HG02798 (cell line): ENCODE measurements around the gene PLIN4.

Experiments used
- ATAC-seq: cut with Tn5 transposase; IDR thresholded peaks from one replicate; pipeline ENCODE4 v1.9.1; 2021; ENCODE audit warnings: mild to moderate bottlenecking; ENCODE audit not compliant: unreplicated experiment, poor library complexity

The PLIN4 gene

DNA sequence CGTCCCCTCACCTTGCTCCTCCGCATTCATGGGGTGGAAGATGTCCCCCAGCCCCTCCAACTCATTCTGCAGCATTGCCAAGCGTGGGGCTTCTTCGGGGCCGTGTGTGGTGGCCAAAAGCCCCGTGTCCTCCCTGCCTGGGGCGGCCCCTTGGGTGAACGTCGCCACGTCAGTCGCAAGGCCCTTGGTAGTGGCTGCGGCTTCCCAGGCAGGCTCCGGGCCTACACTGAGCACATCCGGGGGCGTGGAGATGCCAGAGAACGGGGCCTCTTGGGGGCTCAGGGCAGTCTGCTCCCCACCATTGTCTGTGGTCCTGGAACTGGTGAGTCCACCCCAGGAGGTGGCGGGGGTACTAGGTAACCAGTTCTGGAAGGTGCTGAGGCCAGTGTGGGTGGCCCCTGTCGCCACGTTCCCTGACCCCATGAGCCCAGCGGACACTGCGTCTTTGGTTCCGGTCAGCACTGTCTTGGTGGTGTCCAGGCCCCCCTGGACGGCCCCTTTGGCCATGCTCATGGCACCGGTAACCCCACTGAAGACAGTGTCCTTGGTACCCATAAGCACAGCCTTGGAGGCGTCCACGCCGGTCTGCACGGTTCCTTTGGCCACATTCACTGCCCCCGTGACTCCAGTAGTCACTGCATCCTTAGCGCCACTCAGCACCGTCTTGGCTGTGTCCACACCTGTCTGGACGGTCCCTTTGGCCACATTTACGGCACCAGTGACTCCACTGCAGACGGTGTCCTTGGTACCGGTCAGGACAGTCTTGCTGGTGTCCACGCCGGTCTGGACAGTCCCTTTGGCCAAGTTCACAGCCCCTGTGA lies 7.6 kb downstream of the PLIN4 start:
- ATAC-seq, result no peak

DNA sequence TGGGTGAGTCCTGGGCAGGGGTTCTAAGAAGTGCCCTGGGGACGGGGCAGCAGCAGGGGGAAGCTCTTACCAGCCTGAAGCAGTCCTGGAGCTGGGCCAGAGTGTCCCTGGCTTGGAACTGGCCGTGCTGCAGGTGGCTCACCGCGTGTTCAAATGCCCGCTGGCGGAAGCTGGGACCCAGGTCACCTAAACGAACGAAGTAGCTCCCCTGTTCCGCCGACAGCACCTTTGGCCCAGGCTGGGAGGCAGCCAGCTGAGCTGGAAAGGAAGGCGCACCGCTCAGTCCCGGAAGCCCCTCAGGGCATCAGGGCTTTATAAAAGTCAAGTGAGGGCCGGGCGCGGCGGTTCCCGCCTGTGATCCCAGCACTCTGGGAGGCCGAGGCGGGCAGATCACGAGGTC lies 9.6 kb downstream of the PLIN4 start:
- ATAC-seq, result no peak

DNA sequence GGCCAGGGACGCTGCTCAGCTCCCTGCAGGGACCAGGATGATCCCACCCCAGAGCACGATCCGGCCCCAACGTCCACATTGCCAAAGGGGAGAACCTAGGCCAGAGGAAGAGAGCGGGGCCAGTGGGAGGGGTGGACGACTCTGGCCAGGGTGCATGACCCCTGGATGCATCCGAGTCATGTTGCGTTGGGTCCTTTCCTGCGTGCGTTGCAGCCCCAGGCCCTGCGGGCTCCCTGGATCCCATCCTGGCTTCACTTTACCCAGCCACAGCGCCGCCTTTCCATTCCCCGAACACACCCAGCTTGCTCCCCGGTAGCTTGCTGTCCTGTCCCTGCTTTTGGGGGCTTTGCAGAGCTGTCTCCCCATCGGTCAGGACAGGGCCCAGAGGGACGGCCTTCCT lies 10.5 kb downstream of the PLIN4 start:
- no peak for ATAC-seq

DNA sequence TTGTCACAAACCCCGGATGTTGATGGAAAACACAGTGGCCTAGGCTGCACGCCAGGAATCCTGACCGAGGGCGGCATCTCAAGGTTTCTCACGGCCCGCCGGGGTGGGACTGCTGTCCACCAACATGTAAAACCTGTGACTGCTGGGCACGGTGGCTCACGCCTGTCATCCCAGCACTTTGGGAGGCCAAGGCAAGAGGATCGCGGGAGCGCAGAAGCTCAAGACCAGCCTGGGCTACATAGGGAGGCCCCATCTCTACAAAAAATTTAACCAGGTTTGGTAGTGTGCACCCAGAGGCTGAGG lies 11.2 kb downstream of the PLIN4 start:
- no peak for ATAC-seq

DNA sequence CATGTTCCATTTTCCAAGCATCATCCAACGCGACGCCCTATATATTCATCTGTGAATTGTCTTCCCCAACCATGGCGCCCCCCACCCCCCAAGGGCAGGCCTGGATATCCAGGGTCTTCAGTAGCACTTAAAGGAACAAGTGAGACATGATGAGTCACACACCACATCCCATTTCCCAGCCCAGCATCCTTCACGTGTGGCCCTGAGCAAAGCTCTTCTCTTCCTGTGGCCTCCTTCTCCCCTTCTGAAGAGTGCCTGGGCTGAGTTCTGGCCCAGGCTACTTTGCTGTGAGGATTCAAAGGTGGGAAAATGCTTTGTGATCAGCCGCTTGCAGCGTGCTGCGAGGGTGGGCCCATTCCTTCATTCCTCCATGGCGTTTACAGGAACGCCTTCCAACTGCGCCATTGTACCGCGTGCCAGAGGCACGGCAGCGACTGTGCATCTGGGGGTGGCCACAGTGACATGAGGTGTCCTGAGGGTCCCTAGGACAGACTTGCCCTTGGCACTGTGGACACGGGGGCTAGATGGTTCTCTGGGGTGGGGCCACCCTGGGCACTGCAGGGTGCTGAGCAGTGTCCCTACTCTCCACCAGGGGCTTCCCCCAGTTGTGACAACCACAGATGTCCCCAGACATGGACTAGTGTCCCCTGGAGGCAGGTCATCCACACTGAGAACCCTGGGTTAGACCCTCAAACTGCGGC lies 11.7 kb downstream of the PLIN4 start:
- ATAC-seq, result no peak

DNA sequence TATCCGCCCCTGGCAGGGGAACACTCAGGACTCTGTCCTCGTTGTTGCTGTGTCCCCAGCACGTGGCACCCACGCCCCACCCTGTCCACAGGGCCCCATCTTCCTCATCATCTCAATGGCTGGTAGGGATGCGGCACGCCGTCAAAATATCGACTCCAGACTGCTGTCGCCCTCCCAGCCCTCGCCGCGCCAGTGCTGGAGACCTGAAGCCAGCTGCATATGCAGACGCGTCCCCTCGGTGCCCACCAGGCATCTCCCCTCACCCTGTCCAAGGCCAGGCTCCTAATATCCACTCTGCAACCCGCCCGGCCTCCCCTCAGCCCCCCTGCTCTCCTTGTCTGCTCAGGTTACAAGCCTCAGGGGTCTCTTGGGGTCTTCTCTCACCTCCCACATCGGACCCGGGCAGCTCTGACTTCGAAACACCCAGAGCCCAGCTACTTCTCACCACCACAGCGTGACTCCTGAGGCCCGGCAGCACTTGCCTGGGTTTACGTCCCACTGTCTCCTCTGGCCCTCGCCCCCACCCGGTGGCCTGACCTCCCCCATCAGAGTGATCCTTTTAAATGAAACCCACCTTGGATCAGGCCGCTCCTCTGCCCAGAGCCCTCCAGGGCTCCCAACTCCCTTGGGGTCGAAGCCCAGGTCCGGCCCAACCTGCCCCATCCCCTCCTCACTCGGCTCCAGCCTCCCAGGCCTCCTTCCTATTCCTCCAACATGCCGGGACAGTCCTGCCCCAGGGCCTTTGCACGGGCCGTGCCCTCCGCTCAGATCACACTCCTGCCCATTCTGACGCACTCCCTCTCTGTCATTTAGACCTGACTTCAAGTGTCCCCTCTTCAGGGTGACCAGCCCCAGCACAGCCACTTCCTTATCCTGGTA lies 12.5 kb downstream of the PLIN4 start:
- no peak for ATAC-seq

DNA sequence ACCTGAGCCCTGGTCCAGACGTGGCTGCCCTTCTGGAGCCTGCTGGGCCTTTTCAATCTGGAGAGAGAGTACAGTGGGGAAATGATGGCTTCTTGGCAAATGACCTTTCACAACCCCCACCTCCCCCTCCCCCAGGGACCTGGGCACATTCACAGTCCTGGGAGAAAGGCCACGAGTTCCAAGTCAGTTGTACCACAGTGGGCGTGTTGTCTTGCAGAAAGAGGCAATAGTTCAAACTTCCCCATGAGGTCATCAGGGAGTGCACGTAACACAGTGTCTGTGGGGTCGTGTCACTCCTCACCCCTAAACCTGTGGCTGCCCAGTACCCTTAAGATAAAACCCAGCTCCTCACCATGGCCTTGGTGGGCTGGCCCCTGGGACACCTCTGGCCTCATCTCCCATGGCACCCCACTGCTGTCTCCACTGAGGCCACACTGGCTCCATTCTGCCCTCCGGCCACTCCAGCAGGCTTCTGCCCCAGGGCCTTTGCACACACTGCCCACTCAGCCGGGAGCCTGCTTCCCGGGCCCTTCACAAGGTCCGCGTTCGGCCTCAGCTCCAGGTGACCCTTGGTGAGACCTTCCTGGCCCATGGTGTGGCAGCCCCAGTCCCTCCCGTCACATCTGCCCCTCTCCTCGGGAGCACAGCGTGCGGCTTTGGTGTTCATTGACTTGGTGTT lies 13.3 kb downstream of the PLIN4 start:
- no peak for ATAC-seq

DNA sequence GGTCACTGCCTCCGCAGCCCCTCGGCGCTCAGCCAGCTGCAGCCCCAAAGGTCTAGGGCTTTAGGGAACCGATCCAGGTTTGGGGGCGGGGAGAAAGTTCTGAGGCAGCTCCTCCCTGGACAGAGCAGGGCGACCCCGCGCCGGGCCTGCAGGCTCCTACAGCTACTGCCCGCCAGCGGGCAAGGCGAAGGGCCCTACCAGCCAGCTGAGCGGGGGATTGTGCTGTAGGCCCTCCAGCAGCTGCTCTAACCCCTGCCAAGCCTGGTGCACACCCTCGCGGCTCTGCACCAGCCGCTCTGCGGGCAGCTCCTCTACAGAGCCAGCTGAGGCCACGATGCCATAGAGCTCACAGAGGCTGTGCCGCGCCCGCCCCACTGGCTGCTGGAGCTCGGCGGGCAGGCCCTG lies 14.0 kb downstream of the PLIN4 start:
- ATAC-seq, result no peak

DNA sequence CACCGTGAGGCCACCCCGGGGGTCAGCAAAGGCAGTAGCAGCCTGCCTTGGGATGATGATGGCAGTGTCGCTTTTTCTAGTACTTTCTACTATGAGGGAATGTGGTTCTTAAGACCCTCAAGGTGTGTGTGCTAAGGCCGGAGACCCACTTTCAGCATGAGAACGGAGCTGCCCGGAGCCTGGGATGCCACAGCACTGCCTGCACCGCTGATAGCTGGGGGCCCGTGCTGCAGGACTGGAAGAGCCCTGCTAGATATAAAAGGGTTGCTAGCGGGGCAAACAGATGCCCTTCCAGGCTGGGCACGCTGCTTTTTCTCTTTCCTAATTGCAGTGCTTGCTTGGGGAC lies 14.5 kb downstream of the PLIN4 start:
- ATAC-seq, result no peak

DNA sequence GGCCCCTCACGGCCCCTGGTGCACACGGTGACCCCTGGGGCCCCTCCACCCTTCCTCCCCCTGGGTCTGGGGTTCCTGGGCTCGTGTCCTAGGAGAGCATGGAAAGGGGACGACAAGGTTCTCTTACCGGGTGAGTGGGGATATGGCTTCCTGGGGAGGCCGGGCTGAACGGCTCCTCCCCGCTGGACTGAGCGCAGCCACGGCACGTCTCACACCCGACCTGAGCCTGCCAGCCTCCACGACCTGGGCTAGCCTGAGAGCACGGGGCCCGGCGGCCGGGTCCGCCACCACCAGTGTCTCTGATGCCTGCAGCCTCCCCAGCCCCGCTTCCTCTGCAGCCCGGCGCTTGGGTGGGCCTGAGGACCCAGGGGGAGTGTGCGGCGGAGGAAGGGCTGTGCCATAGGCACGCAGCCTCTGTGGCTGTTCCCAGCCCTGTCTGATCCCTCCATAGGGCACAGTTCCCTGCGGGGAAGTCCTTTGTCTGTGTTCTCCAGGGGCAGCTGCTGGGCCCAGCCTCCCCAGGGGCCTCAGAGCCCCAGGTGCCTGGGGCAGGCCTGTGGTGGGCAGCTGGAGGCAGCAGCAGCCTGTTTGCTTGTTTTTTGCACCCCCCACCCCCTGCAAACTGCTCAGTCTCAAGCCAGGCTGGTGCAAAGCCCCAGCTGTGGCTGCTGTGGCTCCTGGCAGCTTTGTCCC lies 15.0 kb downstream of the PLIN4 start:
- no peak for ATAC-seq

DNA sequence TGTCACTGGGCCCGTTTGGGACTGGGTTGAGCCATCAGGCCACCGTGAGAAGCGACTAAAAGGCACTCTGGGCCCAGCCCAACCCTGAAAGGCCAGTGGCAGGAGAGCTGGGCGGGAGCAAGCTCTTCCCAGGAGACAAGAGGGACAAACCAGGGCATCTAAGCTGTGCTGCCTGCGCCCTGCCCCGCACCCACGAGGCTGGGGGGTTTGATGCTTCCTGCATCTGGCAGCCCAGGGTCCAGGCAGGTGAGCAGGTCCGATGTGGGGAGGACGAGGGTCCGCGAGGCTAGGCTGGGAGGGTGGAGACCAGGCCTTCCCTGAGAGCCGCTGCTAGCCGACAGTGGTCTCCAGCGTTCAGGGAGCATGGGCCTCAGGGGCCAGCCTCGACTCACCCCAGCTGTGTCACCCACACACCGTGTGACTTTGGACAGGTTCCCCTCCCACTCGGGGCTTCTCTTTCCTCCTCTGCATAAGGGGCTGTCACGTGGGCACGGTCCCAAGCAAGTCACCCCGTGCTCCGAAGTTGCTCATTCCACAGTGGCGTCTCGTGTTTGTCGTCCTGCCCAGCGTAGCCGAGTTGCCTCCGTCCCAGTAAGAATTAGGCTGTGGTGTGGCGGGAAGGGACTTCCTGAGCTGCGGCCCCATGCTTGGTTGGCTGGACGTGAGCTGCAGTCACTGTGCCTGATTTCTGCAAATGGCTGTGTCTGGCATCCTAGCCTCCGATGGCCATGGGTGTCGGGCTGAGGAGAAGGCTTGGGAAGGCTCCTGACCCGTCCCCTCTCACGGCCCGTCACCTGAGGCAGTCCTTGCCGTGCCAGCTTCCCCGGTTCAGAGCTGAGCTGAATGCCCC lies 15.8 kb downstream of the PLIN4 start:
- no peak for ATAC-seq

DNA sequence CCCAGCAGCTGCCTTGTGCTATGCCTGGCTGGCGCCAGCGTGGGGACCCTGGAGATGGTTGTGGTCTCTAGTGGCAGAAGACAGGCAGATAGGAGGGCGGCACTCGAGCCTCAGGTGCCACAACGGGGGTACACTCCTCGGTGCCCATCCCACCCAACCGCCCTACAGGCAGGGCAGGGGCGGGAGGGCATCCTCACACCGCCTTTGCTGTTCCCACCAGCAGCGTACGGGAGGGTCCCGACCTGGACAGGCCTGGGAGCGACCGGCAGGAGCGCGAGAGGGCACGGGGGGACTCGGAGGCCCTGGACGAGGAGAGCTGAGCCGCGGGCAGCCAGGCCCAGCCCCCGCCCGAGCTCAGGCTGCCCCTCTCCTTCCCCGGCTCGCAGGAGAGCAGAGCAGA lies 16.6 kb downstream of the PLIN4 start:
- no peak for ATAC-seq

DNA sequence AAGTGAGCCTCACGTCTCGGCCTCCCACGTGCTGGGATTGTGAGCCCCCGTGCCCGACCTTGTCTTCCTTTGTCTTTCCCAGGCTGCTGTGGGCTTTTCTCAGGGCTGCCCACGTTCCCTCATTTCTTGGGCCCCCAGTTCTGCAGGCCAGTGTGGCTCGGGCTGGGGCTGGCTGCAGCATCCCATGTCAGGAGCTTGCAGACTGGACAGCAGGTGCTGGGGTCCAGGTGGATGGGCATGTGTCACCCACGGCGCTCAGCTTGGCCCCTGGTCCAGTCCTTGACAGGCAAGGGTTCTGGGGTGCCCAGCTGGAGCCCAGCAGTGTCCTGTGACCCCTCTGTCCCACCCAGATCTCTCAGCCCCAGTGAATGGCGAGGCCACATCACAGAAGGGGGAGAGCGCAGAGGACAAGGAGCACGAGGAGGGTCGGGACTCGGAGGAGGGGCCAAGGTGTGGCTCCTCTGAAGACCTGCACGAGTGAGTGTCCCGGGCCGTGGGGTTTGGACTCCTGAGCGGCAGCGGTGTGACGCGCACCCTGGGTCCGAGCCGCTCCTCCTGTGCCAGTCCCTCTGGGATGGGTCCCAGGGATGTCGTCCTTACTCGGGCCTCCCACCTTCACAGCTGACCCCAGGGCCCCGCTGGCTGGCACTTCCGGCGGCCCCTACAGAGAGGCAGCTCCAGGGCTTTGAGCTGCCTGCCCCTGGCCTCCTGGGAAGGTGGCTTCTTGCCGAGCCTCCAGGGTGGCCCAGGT lies 17.3 kb downstream of the PLIN4 start:
- no peak for ATAC-seq

DNA sequence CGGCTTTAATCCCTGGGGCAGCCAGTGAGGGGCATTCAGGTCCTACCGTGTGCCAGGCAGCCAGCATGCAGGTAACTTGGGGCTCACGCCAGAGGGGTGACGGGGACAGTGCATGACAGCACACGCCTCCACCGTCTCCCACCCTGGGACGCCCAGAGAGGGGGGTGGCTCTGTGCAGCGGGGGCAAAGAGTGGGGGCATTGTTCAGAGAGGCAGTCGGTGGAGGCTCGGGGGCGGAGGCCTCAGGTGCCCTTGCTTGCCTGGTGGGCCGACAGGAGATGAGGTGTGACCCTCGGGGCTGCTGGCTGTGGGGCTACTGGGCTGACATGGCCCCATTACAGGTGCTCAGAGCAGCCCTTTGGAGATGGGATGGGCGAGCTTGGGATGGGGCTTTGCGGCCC lies 18.4 kb downstream of the PLIN4 start:
- ATAC-seq, result no peak

DNA sequence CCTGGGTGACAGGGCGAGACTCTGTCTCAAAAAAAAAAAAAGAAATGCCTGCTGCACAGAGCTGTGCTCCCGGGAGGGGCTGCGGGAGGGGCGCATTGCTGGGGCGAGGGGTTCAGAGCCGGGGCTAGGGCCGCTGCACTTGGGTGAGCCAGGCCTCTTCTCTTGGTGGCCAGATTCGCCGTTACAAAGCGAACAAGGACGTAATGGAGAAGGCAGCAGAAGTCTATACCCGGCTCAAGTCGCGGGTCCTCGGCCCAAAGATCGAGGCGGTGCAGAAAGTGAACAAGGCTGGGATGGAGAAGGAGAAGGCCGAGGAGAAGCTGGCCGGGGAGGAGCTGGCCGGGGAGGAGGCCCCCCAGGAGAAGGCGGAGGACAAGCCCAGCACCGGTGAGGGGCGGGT lies 19.0 kb downstream of the PLIN4 start:
- no peak for ATAC-seq

DNA sequence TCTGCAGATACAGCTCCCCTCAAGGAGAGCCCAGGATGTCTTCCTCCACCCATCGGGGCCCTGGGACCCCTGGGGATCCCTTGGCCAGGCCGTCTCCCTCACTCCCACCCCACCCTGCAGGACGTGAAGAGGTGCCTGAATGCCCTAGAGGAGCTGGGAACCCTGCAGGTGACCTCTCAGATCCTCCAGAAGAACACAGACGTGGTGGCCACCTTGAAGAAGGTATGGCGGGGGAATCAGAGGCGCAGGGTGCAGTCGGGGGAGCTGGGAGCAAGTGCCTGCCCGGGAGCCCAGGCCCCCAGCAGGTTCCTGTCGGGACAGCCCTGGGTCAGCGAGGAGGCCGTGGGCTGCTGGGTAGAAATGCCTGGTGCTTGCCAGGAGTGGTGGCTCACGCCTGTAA lies 19.6 kb downstream of the PLIN4 start:
- ATAC-seq, result no peak

DNA sequence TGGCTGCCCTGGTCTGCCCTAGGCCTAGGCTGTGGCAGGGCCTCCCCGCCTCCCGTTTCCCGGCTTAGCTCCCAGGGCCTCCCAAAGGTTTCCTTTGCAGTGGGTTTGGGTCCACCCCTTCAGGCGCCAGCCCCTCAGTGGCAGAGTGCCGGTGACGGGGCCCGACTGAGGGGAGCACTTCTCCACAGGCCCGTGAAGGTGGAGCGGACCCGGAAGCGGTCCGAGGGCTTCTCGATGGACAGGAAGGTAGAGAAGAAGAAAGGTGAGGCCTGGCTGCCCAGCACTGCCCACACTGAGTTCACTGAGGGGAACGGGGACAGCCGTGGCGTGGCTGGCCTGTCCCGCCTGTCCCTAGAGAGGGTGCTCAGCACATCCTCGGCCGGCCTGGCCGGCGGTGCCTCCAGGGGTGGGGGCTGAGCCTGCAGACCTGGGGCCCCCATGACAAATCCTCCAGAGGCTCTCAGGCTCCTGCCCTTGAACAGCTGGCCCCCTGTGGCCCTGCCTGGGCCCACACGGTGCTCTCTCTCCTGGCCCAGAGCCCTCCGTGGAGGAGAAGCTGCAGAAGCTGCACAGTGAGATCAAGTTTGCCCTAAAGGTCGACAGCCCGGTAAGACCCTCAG lies 20.4 kb downstream of the PLIN4 start:
- ATAC-seq, result no peak

DNA sequence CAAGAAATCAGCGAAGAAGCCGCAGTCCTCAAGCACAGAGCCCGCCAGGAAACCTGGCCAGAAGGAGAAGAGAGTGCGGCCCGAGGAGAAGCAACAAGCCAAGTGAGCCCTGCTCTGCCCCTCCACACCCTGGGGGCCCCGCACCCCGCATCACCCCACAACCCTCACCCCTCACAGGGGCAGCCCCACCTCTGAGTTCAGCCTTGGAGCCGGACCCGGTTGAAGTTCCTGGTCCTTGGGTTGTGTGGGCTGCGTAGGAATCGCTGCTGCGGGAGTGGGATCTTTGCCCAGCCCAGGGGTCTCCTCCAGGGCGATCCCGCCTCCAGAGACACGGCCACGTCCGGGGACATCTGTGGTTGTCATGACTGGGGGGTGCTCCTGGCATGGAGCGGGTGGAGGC lies 22.0 kb downstream of the PLIN4 start:
- no peak for ATAC-seq
